Measurements from ENCODE around the gene TMTC1. TPM values are rescaled to one million over a fixed set of nuclear protein-coding genes. Genes with fewer than 3 reads are reported as not detected.

The TMTC1 gene
- total RNA-seq, 4 donors from 2014 or later, result 7.4 to 25.6 (median 15.4) TPM

GRCh38 chr12:29545102-29545467 is 238.7 kb downstream of the TMTC1 start:
- Histone ChIP-seq H3K9me3 (no peaks in the 10 kb centered on the region), H3K4me1 (peaks cover 0 to 4% (median 0%) of the 10 kb centered on the region in 4 donors), H3K27me3 (no peaks in the 10 kb centered on the region), H3K36me3 (no peaks in the 10 kb centered on the region), H3K4me3 (no peak overlapping the region), H3K27ac (no peak overlapping the region)
- DNase-seq, result no peak
- TF ChIP-seq POLR2A (IDR thresholded peaks at IDR 0.05) (no peak), CTCF (IDR thresholded peaks at IDR 0.05) (no peak)

- no peak overlapping the region for H3K27ac ChIP-seq
Observed at GRCh38 chr12:29544428-29545101, 239.2 kb downstream of the TMTC1 start.

GRCh38 chr12:29543036-29543435 is 240.7 kb downstream of the TMTC1 start:
- Histone ChIP-seq H3K27ac (peak overlapping the region in 1 of 4 donors; percentile 15), H3K4me3 (no peak overlapping the region), H3K36me3 (no peaks in the 10 kb centered on the region), H3K4me1 (peaks cover 0 to 4% (median 0%) of the 10 kb centered on the region in 4 donors), H3K27me3 (peaks cover 0 to 3% of the 10 kb centered on the region in 2 donors), H3K9me3 (no peaks in the 10 kb centered on the region)
- no peak for TF ChIP-seq CTCF (IDR thresholded peaks at IDR 0.05)
- TF ChIP-seq POLR2A (IDR thresholded peaks at IDR 0.05), result no peak
- no peak for DNase-seq

More at GRCh38 chr12:29544428-29545101, 239.2 kb downstream of the TMTC1 start:
- H3K4me3 ChIP-seq, result no peak overlapping the region
- no peaks in the 10 kb centered on the region for H3K36me3 ChIP-seq
- no peaks in the 10 kb centered on the region for H3K27me3 ChIP-seq
- TF ChIP-seq POLR2A (IDR thresholded peaks at IDR 0.05) (no peak), CTCF (IDR thresholded peaks at IDR 0.05) (no peak)
- H3K4me1 ChIP-seq, result peaks cover 0 to 4% (median 0%) of the 10 kb centered on the region in 4 donors
- no peak for DNase-seq
- H3K9me3 ChIP-seq, result no peaks in the 10 kb centered on the region

- no peak for TF ChIP-seq POLR2A (IDR thresholded peaks at IDR 0.05)
- TF ChIP-seq CTCF (IDR thresholded peaks at IDR 0.05), result no peak
- DNase-seq, result no peak
- Histone ChIP-seq H3K4me1 (no peaks in the 10 kb centered on the region), H3K27me3 (peaks cover 0 to 3% of the 10 kb centered on the region in 2 donors), H3K4me3 (no peak overlapping the region), H3K27ac (no peak overlapping the region), H3K36me3 (no peaks in the 10 kb centered on the region), H3K9me3 (no peaks in the 10 kb centered on the region)
Observed at GRCh38 chr12:29537298-29537697, 246.4 kb downstream of the TMTC1 start.

GRCh38 chr12:29534935-29535334 is 248.8 kb downstream of the TMTC1 start:
- H3K9me3 ChIP-seq, result no peaks in the 10 kb centered on the region
- H3K27ac ChIP-seq, result no peak overlapping the region
- TF ChIP-seq CTCF (IDR thresholded peaks at IDR 0.05), result no peak
- no peak for TF ChIP-seq POLR2A (IDR thresholded peaks at IDR 0.05)
- H3K36me3 ChIP-seq, result no peaks in the 10 kb centered on the region
- DNase-seq, result no peak
- H3K4me3 ChIP-seq, result no peak overlapping the region
- H3K4me1 ChIP-seq, result no peaks in the 10 kb centered on the region
- peaks cover 0 to 3% of the 10 kb centered on the region in 2 donors for H3K27me3 ChIP-seq
